Sigmoid colon (tissue), 3 donors: Measurements from ENCODE around the gene ADAMTS19.

Experiments used
- CTCF ChIP-seq, 4 experiments: fragments of 450-650 bp in 3 of 4; fragments of 200-600 bp in 1 of 4; IDR thresholded peaks; one replicate each; pipeline ENCODE4 v1.5.1; 2016 to 2019; ENCODE audit warnings: antibody characterized with exemption in 4 of 4, mild to moderate bottlenecking in 3 of 4, moderate library complexity in 2 of 4
- POLR2A ChIP-seq, 2 donors: fragments of 450-650 bp; IDR thresholded peaks; one replicate each; pipeline ENCODE4 v1.6.1; 2016; ENCODE audit warnings: antibody characterized with exemption in 2 of 2, mild to moderate bottlenecking in 2 of 2, moderate library complexity in 2 of 2

- TF ChIP-seq POLR2A (IDR thresholded peaks at IDR 0.05) = no peak
- TF ChIP-seq CTCF (IDR thresholded peaks at IDR 0.05) = no peak
These were observed 310.1 kb downstream of the ADAMTS19 start for GRCh38 chr5:129770024-129770820.
